NT2/D1 (cell line): ENCODE results near the gene PLCB4.

Source experiments
- SUZ12 ChIP-seq: IDR thresholded peaks from 2 replicates; pipeline ENCODE4 v1.6.1; 2011; ENCODE audit not compliant: insufficient read length, insufficient read depth; ENCODE audit errors: extremely low read depth
- YY1 ChIP-seq: IDR thresholded peaks from 2 replicates; pipeline ENCODE4 v1.6.1; 2011; ENCODE audit not compliant: insufficient read length, insufficient read depth
- ZNF274 ChIP-seq: IDR thresholded peaks from 2 replicates; pipeline ENCODE4 v1.6.1; 2011; ENCODE audit warnings: mild to moderate bottlenecking, low read depth, low read length

GRCh38 chr20:9180481-9181257 is 111.8 kb downstream of the PLCB4 start:
- TF ChIP-seq SUZ12 (no peak), YY1 (no peak), ZNF274 (no peak)
